SK-N-SH (cell line): ENCODE data around the gene ADORA2A.

Source experiments
- EP300 ChIP-seq, 2 experiments: IDR thresholded peaks; 2 replicates each; pipeline versions ENCODE4 v1.4.0 to v1.6.1; 2012; ENCODE audit warnings: borderline replicate concordance in 1 of 2, low read depth in 1 of 2, low read length in 1 of 2
- EZH2phosphoT487 ChIP-seq: fragments of 200-600 bp; sonication (generic); IDR thresholded peaks from 2 replicates; pipeline ENCODE4 v1.6.1; 2017; ENCODE audit warnings: low read depth, mixed run types, mild to moderate bottlenecking, antibody characterized with exemption, moderate library complexity, borderline replicate concordance
- POLR2AphosphoS5 ChIP-seq: IDR thresholded peaks from 2 replicates; pipeline ENCODE4 v1.6.1; 2012; ENCODE audit warnings: low read depth, low read length
- SIN3A ChIP-seq: IDR thresholded peaks from 2 replicates; pipeline ENCODE4 v1.6.1; 2012; ENCODE audit warnings: low read depth, mild to moderate bottlenecking, low read length, moderate library complexity, borderline replicate concordance
- SMC3 ChIP-seq: IDR thresholded peaks from 2 replicates; pipeline ENCODE4 v1.6.1; 2012; ENCODE audit warnings: low read depth, low read length, improper control_type of control experiment
- TF ChIP-seq, protein P1 (sequence below): fragments of 200-600 bp; sonication (generic); IDR thresholded peaks from 2 replicates; pipeline ENCODE4 v1.6.1; 2017; ENCODE audit warnings: antibody characterized with exemption, mild to moderate bottlenecking, moderate library complexity
- TF ChIP-seq, protein P2 (sequence below): IDR thresholded peaks from 2 replicates; pipeline ENCODE4 v1.4.0; 2012; ENCODE audit warnings: low read depth

DNA sequence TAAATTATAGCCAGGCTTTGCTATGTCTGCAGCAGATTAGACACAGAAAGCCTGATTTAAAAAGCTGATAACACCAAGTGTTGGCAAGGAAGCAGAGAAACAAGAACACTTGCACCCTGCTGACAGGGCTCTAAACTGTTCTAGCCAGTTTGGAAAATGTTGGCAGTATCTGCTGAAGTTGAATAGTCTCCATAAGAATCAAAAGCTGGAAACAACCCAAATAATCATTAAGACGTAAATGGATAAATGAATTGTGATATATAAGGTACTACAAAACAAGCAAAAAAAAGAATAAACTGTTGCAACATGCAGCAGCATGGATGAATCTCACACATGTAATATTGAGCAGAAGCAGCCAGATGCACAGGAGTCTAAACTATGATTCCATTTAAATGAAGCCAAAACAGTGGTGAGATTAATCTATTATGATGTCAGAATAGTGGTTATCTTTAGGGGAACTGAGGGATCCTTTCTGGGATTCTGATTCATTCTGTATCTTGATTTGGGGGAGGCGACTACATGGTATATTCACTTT, 40.4 kb upstream of the ADORA2A start:
- TF ChIP-seq, protein P1, sequence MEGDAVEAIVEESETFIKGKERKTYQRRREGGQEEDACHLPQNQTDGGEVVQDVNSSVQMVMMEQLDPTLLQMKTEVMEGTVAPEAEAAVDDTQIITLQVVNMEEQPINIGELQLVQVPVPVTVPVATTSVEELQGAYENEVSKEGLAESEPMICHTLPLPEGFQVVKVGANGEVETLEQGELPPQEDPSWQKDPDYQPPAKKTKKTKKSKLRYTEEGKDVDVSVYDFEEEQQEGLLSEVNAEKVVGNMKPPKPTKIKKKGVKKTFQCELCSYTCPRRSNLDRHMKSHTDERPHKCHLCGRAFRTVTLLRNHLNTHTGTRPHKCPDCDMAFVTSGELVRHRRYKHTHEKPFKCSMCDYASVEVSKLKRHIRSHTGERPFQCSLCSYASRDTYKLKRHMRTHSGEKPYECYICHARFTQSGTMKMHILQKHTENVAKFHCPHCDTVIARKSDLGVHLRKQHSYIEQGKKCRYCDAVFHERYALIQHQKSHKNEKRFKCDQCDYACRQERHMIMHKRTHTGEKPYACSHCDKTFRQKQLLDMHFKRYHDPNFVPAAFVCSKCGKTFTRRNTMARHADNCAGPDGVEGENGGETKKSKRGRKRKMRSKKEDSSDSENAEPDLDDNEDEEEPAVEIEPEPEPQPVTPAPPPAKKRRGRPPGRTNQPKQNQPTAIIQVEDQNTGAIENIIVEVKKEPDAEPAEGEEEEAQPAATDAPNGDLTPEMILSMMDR, result no peak
- TF ChIP-seq, protein P2, sequence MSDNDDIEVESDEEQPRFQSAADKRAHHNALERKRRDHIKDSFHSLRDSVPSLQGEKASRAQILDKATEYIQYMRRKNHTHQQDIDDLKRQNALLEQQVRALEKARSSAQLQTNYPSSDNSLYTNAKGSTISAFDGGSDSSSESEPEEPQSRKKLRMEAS, result no peak
- TF ChIP-seq EP300 (IDR thresholded peaks at IDR 0.05; ENCODE audit: borderline replicate concordance in 1 of 2, low read depth in 1 of 2, low read length in 1 of 2) (peak in 1 of 2 experiments; percentile 77; a peak in 2 of 4 replicates), SMC3 (no peak), SIN3A (no peak), EZH2phosphoT487 (no peak), POLR2AphosphoS5 (no peak)
